HL-60/S4 (cell line): ENCODE measurements around the gene ROBO4.

Experiments
- in situ Hi-C: fragments of 300-500 bp; cut with MboI; formaldehyde crosslinking; loops from 2 replicates; pipeline ENCODE4 v1.14.3; 2022; ENCODE audit warnings: low sequenced_read_pairs

ROBO4 gene

GRCh38 chr11:124897674-124898262, at the start of gene ROBO4:
Gene ROBO4 (minus strand): TSS chr11:124897865. CDS start chr11:124897795, 70 bp downstream.
- in situ Hi-C loops = no loop called here

GRCh38 chr11:124946735-124947141, 49.1 kb upstream of the ROBO4 start:
- in situ Hi-C loops = no loop called here

- in situ Hi-C loops = no loop called here
These were observed 48.2 kb upstream of the ROBO4 start for GRCh38 chr11:124945826-124946225.

GRCh38 chr11:124944565-124944964, 46.9 kb upstream of the ROBO4 start:
- in situ Hi-C loops = no loop called here

- in situ Hi-C loops = no loop called here
These were observed 46.1 kb upstream of the ROBO4 start for GRCh38 chr11:124943741-124944140.

- in situ Hi-C loops = no loop called here
These were observed 45.6 kb upstream of the ROBO4 start for GRCh38 chr11:124943254-124943616.

- in situ Hi-C loops = no loop called here
These were observed 45.0 kb upstream of the ROBO4 start for GRCh38 chr11:124942466-124943253.

- in situ Hi-C loops = no loop called here
These were observed 44.0 kb upstream of the ROBO4 start for GRCh38 chr11:124941703-124942102.

GRCh38 chr11:124938970-124939369, 41.3 kb upstream of the ROBO4 start:
- in situ Hi-C loops = no loop called here

GRCh38 chr11:124938206-124938765, 40.6 kb upstream of the ROBO4 start:
- in situ Hi-C loops = no loop called here

- in situ Hi-C loops = no loop called here
These were observed 39.8 kb upstream of the ROBO4 start for GRCh38 chr11:124937336-124937935.

GRCh38 chr11:124935548-124936514, 38.2 kb upstream of the ROBO4 start, which contains the start of gene HEPACAM:
Gene HEPACAM (minus strand): TSS chr11:124936047. CDS start chr11:124936006, 41 bp downstream.
- in situ Hi-C loops = no loop called here

- in situ Hi-C loops = no loop called here
These were observed 37.3 kb upstream of the ROBO4 start for GRCh38 chr11:124934862-124935547.

- in situ Hi-C loops = no loop called here
These were observed 33.1 kb upstream of the ROBO4 start for GRCh38 chr11:124930799-124931198.

GRCh38 chr11:124928942-124929665, 31.4 kb upstream of the ROBO4 start:
- in situ Hi-C loops = no loop called here

- in situ Hi-C loops = no loop called here
These were observed 25.6 kb upstream of the ROBO4 start for GRCh38 chr11:124923296-124923695.

GRCh38 chr11:124922831-124923230, 25.2 kb upstream of the ROBO4 start:
- in situ Hi-C loops = no loop called here

- in situ Hi-C loops = no loop called here
These were observed 23.4 kb upstream of the ROBO4 start for GRCh38 chr11:124920870-124921609.

GRCh38 chr11:124920356-124920755, 22.7 kb upstream of the ROBO4 start:
- in situ Hi-C loops = no loop called here
